H1 (cell line): ENCODE measurements around the gene SRM. TPM values are rescaled to one million over a fixed set of nuclear protein-coding genes. Genes with fewer than 3 reads are reported as not detected.

Source experiments
- CTCF ChIA-PET: fragments of 300-600 bp; sonication (Branson Sonifier 250); formaldehyde crosslinking; loops from one replicate; lab custom pipeline; 2021; ENCODE audit not compliant: partially characterized antibody; lab: Charles Lee
- POLR2A ChIA-PET: fragments of 300-600 bp; sonication (Branson Sonifier 250); formaldehyde crosslinking; loops from one replicate; lab custom pipeline; 2021; ENCODE audit warnings: inconsistent platforms; ENCODE audit not compliant: partially characterized antibody; lab: Charles Lee
- DNase-seq, 2 experiments: peaks; one replicate each; pipeline versions ENCODE4 v3.0.0 to v3.0.0-alpha.2; 2010 to 2022; ENCODE audit warnings: low spot score in 2 of 2, low read depth in 1 of 2, mixed read lengths in 1 of 2
- FAIRE-seq: peaks from 2 replicates; lab custom pipeline; 2011; peaks lifted over from hg19 to GRCh38; lab: Jason Lieb, UNC
- H2AFZ ChIP-seq: 2 replicates; pipeline ENCODE4 v1.8.1; 2012; ENCODE audit warnings: low read length, inconsistent platforms
- H2AK5ac ChIP-seq: 2 replicates; pipeline ENCODE4 v1.6.1; 2013; ENCODE audit warnings: low read depth, low read length
- H2BK120ac ChIP-seq: replicated peaks from 2 replicates; pipeline ENCODE3; 2013; ENCODE audit warnings: low read depth, low read length, inconsistent platforms
- H2BK12ac ChIP-seq: 2 replicates; pipeline ENCODE4 v1.6.1; 2013; ENCODE audit warnings: low read depth, low read length
- H2BK15ac ChIP-seq: 2 replicates; pipeline ENCODE4 v1.6.1; 2013; ENCODE audit warnings: low read length
- H2BK20ac ChIP-seq: 2 replicates; pipeline ENCODE4 v1.6.1; 2013; ENCODE audit warnings: low read length
- H2BK5ac ChIP-seq: 2 replicates; pipeline ENCODE4 v1.6.1; 2013; ENCODE audit warnings: low read depth, low read length
- H3K14ac ChIP-seq: 2 replicates; pipeline ENCODE4 v1.6.1; 2013; ENCODE audit warnings: inconsistent platforms; ENCODE audit not compliant: insufficient read length
- H3K18ac ChIP-seq: 2 replicates; pipeline ENCODE4 v1.6.1; 2013; ENCODE audit warnings: low read length; ENCODE audit errors: extremely low read depth
- H3K23ac ChIP-seq: 2 replicates; pipeline ENCODE4 v1.6.1; 2013; ENCODE audit warnings: inconsistent platforms; ENCODE audit not compliant: insufficient read length
- H3K23me2 ChIP-seq: 2 replicates; pipeline ENCODE4 v1.6.1; 2013; ENCODE audit warnings: low read depth, low read length
- H3K27ac ChIP-seq: 2 replicates; pipeline ENCODE4 v1.6.1; 2011; ENCODE audit warnings: low read depth, low read length, inconsistent platforms
- H3K27me3 ChIP-seq, 4 experiments: replicated peaks in 1 of 4; 1 replicate in 1 of 4; 2 replicates in 3 of 4; pipeline versions ENCODE4 v1.6.1 to v1.8.1; 2011 to 2013; ENCODE audit warnings: low read length in 3 of 4, mild to moderate bottlenecking in 3 of 4, inconsistent platforms in 2 of 4, mixed read lengths in 2 of 4, moderate library complexity in 1 of 4; ENCODE audit not compliant: control insufficient read depth in 3 of 4, insufficient read depth in 3 of 4; ENCODE audit errors: extremely low read depth in 1 of 4
- H3K36me3 ChIP-seq, 4 experiments: 2 replicates each; pipeline versions ENCODE4 v1.6.1 to v1.8.1; 2011 to 2013; ENCODE audit warnings: mild to moderate bottlenecking in 4 of 4, low read length in 3 of 4, moderate library complexity in 2 of 4, control low read depth in 1 of 4, inconsistent platforms in 1 of 4; ENCODE audit not compliant: insufficient read depth in 4 of 4, control insufficient read depth in 2 of 4
- H3K4ac ChIP-seq: replicated peaks from 2 replicates; pipeline ENCODE3; 2013; ENCODE audit warnings: low read length, low read depth, mixed read lengths, inconsistent platforms; ENCODE audit not compliant: insufficient read length
- H3K4me1 ChIP-seq, 4 experiments: replicated peaks in 1 of 4; 1 replicate in 1 of 4; 2 replicates in 3 of 4; pipeline versions ENCODE4 v1.6.1 to v1.8.1; 2011 to 2013; ENCODE audit warnings: low read length in 3 of 4, inconsistent platforms in 2 of 4, mixed read lengths in 1 of 4; ENCODE audit not compliant: insufficient read depth in 4 of 4, control insufficient read depth in 3 of 4
- H3K4me2 ChIP-seq, 2 experiments: 2 replicates each; pipeline versions ENCODE4 v1.6.1 to v1.8.1; 2011 to 2013; ENCODE audit warnings: low read depth in 2 of 2, low read length in 2 of 2, control low read depth in 1 of 2, inconsistent platforms in 1 of 2, mild to moderate bottlenecking in 1 of 2; ENCODE audit not compliant: insufficient read depth in 1 of 2
- H3K4me3 ChIP-seq, 4 experiments: fragments of 200-600, 300-600 bp in 1 of 4; sonication (generic), shearing (Covaris generic), sonication (Bioruptor Twin) in 1 of 4; 2 replicates each; pipeline versions ENCODE4 v1.5.1 to v1.8.1; 2011 to 2016; ENCODE audit warnings: low read length in 4 of 4, low read depth in 3 of 4, control low read depth in 2 of 4, inconsistent platforms in 2 of 4, mild to moderate bottlenecking in 2 of 4, mixed read lengths in 1 of 4, moderate library complexity in 1 of 4; ENCODE audit not compliant: insufficient read depth in 2 of 4; ENCODE audit errors: extremely low read depth in 1 of 4
- H3K56ac ChIP-seq: replicated peaks from 2 replicates; pipeline ENCODE3; 2013; ENCODE audit warnings: low read depth, mild to moderate bottlenecking, mixed read lengths, low read length, inconsistent platforms; ENCODE audit not compliant: insufficient read length
- H3K79me1 ChIP-seq: 2 replicates; pipeline ENCODE4 v1.6.1; 2013; ENCODE audit warnings: low read depth, low read length, control low read depth
- H3K79me2 ChIP-seq, 2 experiments: 2 replicates each; pipeline versions ENCODE4 v1.6.1 to v1.8.1; 2012 to 2013; ENCODE audit warnings: low read length in 2 of 2, mild to moderate bottlenecking in 2 of 2, inconsistent platforms in 1 of 2; ENCODE audit not compliant: insufficient read depth in 2 of 2, control insufficient read depth in 1 of 2
- H3K9ac ChIP-seq, 4 experiments: replicated peaks in 1 of 4; 1 replicate in 1 of 4; 2 replicates in 3 of 4; pipeline versions ENCODE4 v1.6.1 to v1.8.1; 2011 to 2013; ENCODE audit warnings: low read depth in 3 of 4, low read length in 3 of 4, control low read depth in 2 of 4, mild to moderate bottlenecking in 2 of 4, moderate library complexity in 2 of 4, inconsistent platforms in 1 of 4; ENCODE audit errors: extremely low read depth in 1 of 4
- H3K9me3 ChIP-seq, 2 experiments: 2 replicates each; pipeline versions ENCODE4 v1.6.1 to v1.8.1; 2012 to 2013; ENCODE audit warnings: mild to moderate bottlenecking in 2 of 2, moderate library complexity in 2 of 2, control low read depth in 1 of 2, inconsistent platforms in 1 of 2, low read depth in 1 of 2, low read length in 1 of 2, mixed read lengths in 1 of 2; ENCODE audit not compliant: insufficient read depth in 2 of 2
- H4K20me1 ChIP-seq, 2 experiments: replicated peaks in 1 of 2; 2 replicates each; pipeline versions ENCODE3 to v1.8.1; 2011 to 2013; ENCODE audit warnings: inconsistent platforms in 2 of 2, low read length in 2 of 2, mild to moderate bottlenecking in 1 of 2; ENCODE audit not compliant: insufficient read depth in 2 of 2, control insufficient read depth in 1 of 2
- H4K5ac ChIP-seq: 2 replicates; pipeline ENCODE4 v1.6.1; 2013; ENCODE audit warnings: low read length, low read depth, mixed read lengths, inconsistent platforms; ENCODE audit not compliant: insufficient read length
- H4K8ac ChIP-seq: 2 replicates; pipeline ENCODE4 v1.8.0; 2013; ENCODE audit warnings: mild to moderate bottlenecking, moderate library complexity, low read length, inconsistent platforms; ENCODE audit not compliant: insufficient read depth; ENCODE audit errors: extremely low read depth
- H4K91ac ChIP-seq: replicated peaks from 2 replicates; pipeline ENCODE3; 2013; ENCODE audit warnings: low read length, mixed read lengths, inconsistent platforms; ENCODE audit not compliant: insufficient read length
- BACH1 ChIP-seq: IDR thresholded peaks from 2 replicates; pipeline ENCODE4 v1.6.1; 2012; ENCODE audit warnings: low read length, improper control_type of control experiment
- CHD1 ChIP-seq: IDR thresholded peaks from 2 replicates; pipeline ENCODE4 v1.6.1; 2012; ENCODE audit warnings: low read depth, low read length, improper control_type of control experiment
- KDM5A ChIP-seq: fragments of 200-600 bp; IDR thresholded peaks from 2 replicates; pipeline ENCODE4 v1.7.1; 2012; ENCODE audit warnings: mild to moderate bottlenecking, low read length, inconsistent platforms, mixed read lengths
- PHF8 ChIP-seq: fragments of 200-600 bp; sonication (generic); conservative IDR thresholded peaks from 2 replicates; pipeline ENCODE4 v1.7.1; 2012; ENCODE audit warnings: low read depth, mild to moderate bottlenecking, inconsistent platforms, low read length, moderate library complexity
- RBBP5 ChIP-seq: IDR thresholded peaks from 2 replicates; pipeline ENCODE4 v1.7.1; 2012; ENCODE audit warnings: low read depth, mild to moderate bottlenecking, inconsistent platforms, low read length, moderate library complexity, borderline replicate concordance
- SIN3A ChIP-seq, 2 experiments: IDR thresholded peaks in 1 of 2; conservative IDR thresholded peaks in 1 of 2; 2 replicates each; pipeline ENCODE4 v1.6.1; 2011 to 2012; ENCODE audit warnings: low read length in 2 of 2, improper control_type of control experiment in 1 of 2, low read depth in 1 of 2, mild to moderate bottlenecking in 1 of 2
- WGBS, 2 experiments: shearing (Covaris generic) in 1 of 2; methylation state at CpG; one replicate each; pipeline versions ENCODE4 v1.1.6 to v1.1.7; 2013 to 2015; ENCODE audit warnings: low lambda C conversion rate in 2 of 2, mixed read lengths in 2 of 2, inconsistent platforms in 1 of 2, low coverage in 1 of 2, missing lambda C conversion rate in 1 of 2; ENCODE audit not compliant: insufficient replicate concordance in 2 of 2, insufficient coverage in 1 of 2, insufficient read length in 1 of 2; ENCODE audit errors: extremely low coverage in 1 of 2, missing lambda C conversion rate in 1 of 2; 5-methylcytosine and 5-hydroxymethylcytosine counted together
- polyA plus RNA-seq, 7 experiments: library from polyadenylated mRNA; depleted of rRNA in 3 of 7; stranded (reverse) in 5 of 7; unstranded in 2 of 7; fragments of >200 nt in 5 of 7; fragments of 200-250 nt in 2 of 7; gene quantifications; 1 replicate in 5 of 7; 2 replicates in 1 of 7; 4 replicates in 1 of 7; pipeline versions ENCODE4 v1.2.1 to v1.2.3, GENCODE V29; 2011 to 2013; ENCODE audit warnings: missing spikeins in 2 of 7, mixed read lengths in 2 of 7
- total RNA-seq: library from RNA; stranded (reverse); fragmentation: NEBNext Ultra II Directional; extraction: Animal tissue kit (Norgen Biotek cat#: 25700); gene quantifications from 2 replicates; pipeline ENCODE4 v1.2.1, GENCODE V29; 2021

The SRM gene
- total and polyA plus RNA-seq, 2 of the 8 experiments (the other 6 are each of a cell fraction or from before 2014, with no cell fraction given): 110 to 208 TPM

DNA sequence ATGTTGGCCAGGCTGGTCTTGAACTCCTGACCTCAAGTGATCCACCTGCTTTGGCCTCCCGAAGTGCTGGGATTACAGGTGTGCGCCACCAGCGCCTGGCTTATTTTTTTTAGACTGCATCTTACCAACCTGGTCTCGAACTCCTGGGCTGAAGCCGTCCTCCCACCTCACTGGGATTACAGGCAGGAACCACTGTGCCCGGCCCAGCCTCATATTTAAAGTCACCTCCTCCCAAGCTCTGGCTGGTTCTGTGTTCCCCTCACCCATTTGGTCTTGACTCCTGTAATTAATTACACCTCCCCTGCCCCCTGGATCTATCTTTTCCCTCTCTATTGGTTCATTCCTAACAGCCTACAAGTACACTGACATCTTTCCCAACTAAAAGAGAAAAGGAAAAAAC, 41.5 kb upstream of the SRM start:
- ChIA-PET POLR2A (interaction anchor here (1.3 to 1.7 kb wide), 2 partner anchors 9 to 41 kb away, joined by 7 to 9 read pairs; partner anchors contain the start of gene SRM), CTCF (interaction anchor here (0.6 to 1.3 kb wide), 3 partner anchors 40 to 1185 kb away, joined by 3 to 8 read pairs (median 3); no protein-coding TSS in a partner anchor)
- 95% methylated on average over 6 of the region's 6 CpGs; no CpG with 5 or more reads in 1 of the 2 experiments for WGBS, 2 experiments
- Histone ChIP-seq H3K4me3 (no peak overlapping the region), H3K4me1 (peaks cover 0 to 6% (median 1%) of the 10 kb centered on the region in 4 experiments; a peak in 3 of 7 replicates), H3K36me3 (peaks cover 0 to 21% (median 8%) of the 10 kb centered on the region in 4 experiments; a peak in 5 of 8 replicates), H2BK12ac (no peak overlapping the region), H3K79me1 (no peaks in the 10 kb centered on the region; the same call in 1 of the 2 replicates), H2BK120ac (no peak overlapping the region), H3K9me3 (no peaks in the 10 kb centered on the region), H3K14ac (no peak overlapping the region), H2BK5ac (no peak overlapping the region), H3K23ac (no peak overlapping the region), H4K8ac (no peak overlapping the region), H3K56ac (no peak overlapping the region), H3K79me2 (peaks cover 5 to 17% of the 10 kb centered on the region in 2 experiments), H2BK15ac (no peak overlapping the region), H3K27me3 (no peaks in the 10 kb centered on the region), H3K27ac (no peak overlapping the region), H4K5ac (no peak overlapping the region), H3K4me2 (no peak overlapping the region), H4K20me1 (no peaks in the 10 kb centered on the region), H3K23me2 (no peaks in the 10 kb centered on the region; the same call in 1 of the 2 replicates), H3K9ac (no peak overlapping the region), H2BK20ac (no peak overlapping the region), H2AK5ac (no peak overlapping the region), H3K18ac (no peak overlapping the region), H3K4ac (no peak overlapping the region), H4K91ac (no peak overlapping the region), H2AFZ (no peak overlapping the region)
- no peak for DNase-seq
- TF ChIP-seq KDM5A: no peak
- no peak for TF ChIP-seq PHF8
- TF ChIP-seq CHD1: no peak
- no peak for TF ChIP-seq SIN3A (conservative IDR thresholded peaks at IDR 0.05 in 1 of 2, IDR thresholded peaks at IDR 0.05 in 1 of 2; ENCODE audit: low read depth in 1 of 2, low read length in 2 of 2)
- TF ChIP-seq BACH1: no peak
- TF ChIP-seq RBBP5: no peak
- FAIRE-seq: no peak
